Measurements from ENCODE around the gene TBC1D19.
"Not testable (repeated sequence)": the region's sequence is repeated elsewhere in the genome, so short reads cannot be mapped to it uniquely, and the experiment has no call there.

TBC1D19 gene

GRCh38 chr4:26690506-26690905 lies 106.6 kb downstream of the TBC1D19 start:
- TF ChIP-seq CTCF (conservative IDR thresholded peaks at IDR 0.05): no peak
- H3K27ac ChIP-seq: no peak overlapping the region

GRCh38 chr4:26692014-26692726 lies 108.3 kb downstream of the TBC1D19 start:
- no peak for TF ChIP-seq CTCF (conservative IDR thresholded peaks at IDR 0.05)
- H3K27ac ChIP-seq: no peak overlapping the region

- H3K27ac ChIP-seq: not testable (repeated sequence)
Observed at GRCh38 chr4:26694131-26694530, 110.2 kb downstream of the TBC1D19 start.

GRCh38 chr4:26700110-26700509 lies 116.2 kb downstream of the TBC1D19 start:
- no peak for TF ChIP-seq CTCF (conservative IDR thresholded peaks at IDR 0.05)
- H3K27ac ChIP-seq: no peak overlapping the region

GRCh38 chr4:26701095-26701494 lies 117.2 kb downstream of the TBC1D19 start:
- TF ChIP-seq CTCF (conservative IDR thresholded peaks at IDR 0.05): no peak
- no peak overlapping the region for H3K27ac ChIP-seq

GRCh38 chr4:26701786-26702227 lies 117.9 kb downstream of the TBC1D19 start:
- no peak for TF ChIP-seq CTCF (conservative IDR thresholded peaks at IDR 0.05)
- H3K27ac ChIP-seq: no peak overlapping the region

GRCh38 chr4:26707342-26707741 lies 123.5 kb downstream of the TBC1D19 start:
- TF ChIP-seq CTCF (conservative IDR thresholded peaks at IDR 0.05): no peak
- no peak overlapping the region for H3K27ac ChIP-seq

- no peak overlapping the region for H3K27ac ChIP-seq
- no peak for TF ChIP-seq CTCF (conservative IDR thresholded peaks at IDR 0.05)
Observed at GRCh38 chr4:26709246-26709645, 125.4 kb downstream of the TBC1D19 start.
